HG02642 (cell line): Measurements from ENCODE around the gene ZFYVE21.
"Not testable (repeated sequence)": the region's sequence is repeated elsewhere in the genome, so short reads cannot be mapped to it uniquely, and the experiment has no call there.

ENCODE experiments used
- ATAC-seq: cut with Tn5 transposase; IDR thresholded peaks from one replicate; pipeline ENCODE4 v1.9.1; 2021; ENCODE audit warnings: mild to moderate bottlenecking; ENCODE audit not compliant: unreplicated experiment, poor library complexity

Gene ZFYVE21

GRCh38 chr14:103753774-103754173, 38.2 kb downstream of the ZFYVE21 start:
- no peak for ATAC-seq

- no peak for ATAC-seq
These were observed 39.5 kb downstream of the ZFYVE21 start for GRCh38 chr14:103755060-103755459.

- no peak for ATAC-seq
These were observed 42.6 kb downstream of the ZFYVE21 start for GRCh38 chr14:103758059-103758776.

- ATAC-seq: no peak
These were observed 46.4 kb downstream of the ZFYVE21 start for GRCh38 chr14:103762036-103762435.

- ATAC-seq: no peak
These were observed 46.9 kb downstream of the ZFYVE21 start for GRCh38 chr14:103762541-103762940.

GRCh38 chr14:103763730-103764488, 48.3 kb downstream of the ZFYVE21 start:
- peak; percentile 80 for ATAC-seq

- ATAC-seq: no peak
These were observed 49.9 kb downstream of the ZFYVE21 start for GRCh38 chr14:103765526-103765925.

GRCh38 chr14:103767336-103767894, 51.8 kb downstream of the ZFYVE21 start:
- no peak for ATAC-seq

- ATAC-seq: no peak
These were observed 54.9 kb downstream of the ZFYVE21 start for GRCh38 chr14:103770500-103770899.

- ATAC-seq: no peak
These were observed 55.3 kb downstream of the ZFYVE21 start for GRCh38 chr14:103770902-103771301.

- ATAC-seq: no peak
These were observed 56.6 kb downstream of the ZFYVE21 start for GRCh38 chr14:103772078-103772712.

GRCh38 chr14:103773521-103773920, 57.9 kb downstream of the ZFYVE21 start:
- no peak for ATAC-seq

- ATAC-seq: no peak
These were observed 59.9 kb downstream of the ZFYVE21 start for GRCh38 chr14:103775506-103775905.

- not testable (repeated sequence) for ATAC-seq
These were observed 60.7 kb downstream of the ZFYVE21 start for GRCh38 chr14:103776319-103776718.

- ATAC-seq: no peak
These were observed 66.8 kb downstream of the ZFYVE21 start for GRCh38 chr14:103782376-103782775.
